GM19452 (cell line): ENCODE data around the gene BRF1.

Source experiments
- ATAC-seq: cut with Tn5 transposase; IDR thresholded peaks from one replicate; pipeline ENCODE4 v1.9.1; 2021; ENCODE audit not compliant: unreplicated experiment

BRF1 gene

DNA sequence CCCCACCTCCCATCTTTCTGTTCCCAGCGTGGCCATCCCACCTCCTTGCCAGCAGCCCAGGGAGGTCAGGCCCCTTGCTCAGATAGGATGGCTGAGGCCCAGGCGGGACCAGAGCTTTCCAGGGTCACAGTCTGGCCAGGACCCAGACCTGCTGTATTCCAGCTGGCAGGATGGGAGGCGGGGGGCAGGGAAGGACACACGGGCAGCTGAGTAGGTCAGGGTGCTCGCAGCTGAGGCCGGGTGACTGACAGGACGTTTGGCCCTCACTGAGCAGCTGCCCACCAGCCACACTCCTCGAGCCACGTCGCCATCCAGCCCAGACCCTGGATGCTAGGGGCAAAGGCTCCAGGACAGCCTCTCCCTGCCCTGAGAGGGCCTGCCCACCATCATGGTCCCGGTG is 123.7 kb downstream of the BRF1 start:
- ATAC-seq = no peak

DNA sequence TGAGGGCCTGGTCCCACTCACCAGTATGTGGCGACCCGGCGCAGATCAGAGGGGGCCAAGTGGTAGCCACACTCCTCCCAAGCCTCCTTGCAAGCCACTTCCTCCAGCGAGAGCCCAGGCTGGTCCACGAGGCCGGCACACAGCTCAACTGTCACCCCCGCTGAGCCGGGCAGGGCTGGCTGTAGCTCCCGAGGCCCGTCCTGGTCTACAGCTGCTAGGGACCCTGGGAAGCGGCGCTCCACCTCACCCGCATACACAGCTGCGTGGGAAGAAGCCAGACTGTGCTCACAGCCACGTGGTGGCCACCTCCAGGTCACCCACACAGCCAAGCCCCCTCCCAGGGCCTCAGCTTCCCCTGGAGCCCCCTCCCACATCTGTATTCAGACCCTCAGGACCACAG is 124.3 kb downstream of the BRF1 start:
- no peak for ATAC-seq

DNA sequence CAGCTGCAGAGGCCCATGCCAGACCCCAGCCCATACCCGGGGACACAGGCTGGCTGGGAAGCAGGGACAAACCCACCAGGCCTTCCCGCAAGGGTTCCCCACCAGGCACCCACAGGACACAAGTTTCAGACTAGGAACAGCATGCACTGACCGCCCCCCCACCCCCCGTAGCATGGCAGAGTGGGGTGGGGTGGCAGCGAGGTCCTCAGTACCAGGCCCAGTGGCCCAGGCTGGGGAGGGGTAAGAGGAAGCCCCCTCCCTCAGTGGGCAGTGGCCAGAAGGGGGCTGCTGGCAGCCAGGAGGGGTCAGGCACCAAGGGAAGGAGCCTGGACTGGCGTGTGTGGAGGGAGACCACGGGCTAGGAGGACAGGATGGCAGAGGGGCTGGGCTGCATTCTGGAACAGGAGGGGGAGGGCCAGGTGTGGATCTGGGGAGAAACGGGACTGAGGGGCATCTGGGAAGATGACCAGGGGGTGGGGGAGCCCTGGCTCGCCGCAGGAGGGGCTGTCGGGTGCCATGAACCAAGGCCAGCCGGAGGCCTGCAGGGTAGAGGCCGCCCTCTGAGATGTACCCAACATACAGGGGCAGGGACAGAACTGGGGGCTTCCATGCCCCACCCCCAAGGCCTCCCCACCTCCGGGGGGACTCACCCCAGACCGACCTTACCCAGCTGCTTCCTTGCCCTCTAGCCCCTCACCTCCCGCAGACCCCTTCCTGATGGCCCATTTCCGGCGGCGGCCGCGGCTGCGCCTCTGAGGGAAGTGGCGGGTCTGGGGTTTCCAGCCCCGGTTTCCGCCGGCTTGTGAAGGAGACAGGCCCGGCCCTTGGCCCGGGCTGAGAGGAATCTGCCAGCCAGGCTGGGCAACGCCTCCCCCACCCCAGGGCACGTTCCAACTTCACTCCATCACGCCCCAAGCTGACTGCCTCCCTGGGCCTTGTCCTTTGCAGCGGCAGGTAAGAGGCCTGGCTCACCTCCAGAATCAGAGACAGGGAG is 126.6 kb downstream of the BRF1 start:
- ATAC-seq = no peak

DNA sequence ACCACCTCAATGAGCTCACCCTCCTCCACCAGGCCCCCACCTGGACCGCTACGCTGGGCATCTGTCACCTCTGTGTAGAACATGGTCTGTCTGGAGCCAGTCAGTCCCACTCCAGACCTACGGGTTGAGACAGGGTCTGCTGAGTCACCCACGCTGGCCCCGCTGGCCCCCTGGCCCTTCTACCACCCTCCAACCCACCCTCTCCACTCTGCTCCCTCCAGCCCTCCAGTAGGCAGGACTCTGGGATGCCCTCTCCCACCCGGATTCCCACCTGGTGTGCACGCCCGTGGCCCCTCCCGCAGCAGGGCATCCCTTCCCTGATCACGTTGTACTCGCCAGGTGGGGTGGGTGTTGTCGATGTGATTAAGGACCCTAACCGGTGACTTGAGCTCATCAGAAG is 127.7 kb downstream of the BRF1 start:
- no peak for ATAC-seq

DNA sequence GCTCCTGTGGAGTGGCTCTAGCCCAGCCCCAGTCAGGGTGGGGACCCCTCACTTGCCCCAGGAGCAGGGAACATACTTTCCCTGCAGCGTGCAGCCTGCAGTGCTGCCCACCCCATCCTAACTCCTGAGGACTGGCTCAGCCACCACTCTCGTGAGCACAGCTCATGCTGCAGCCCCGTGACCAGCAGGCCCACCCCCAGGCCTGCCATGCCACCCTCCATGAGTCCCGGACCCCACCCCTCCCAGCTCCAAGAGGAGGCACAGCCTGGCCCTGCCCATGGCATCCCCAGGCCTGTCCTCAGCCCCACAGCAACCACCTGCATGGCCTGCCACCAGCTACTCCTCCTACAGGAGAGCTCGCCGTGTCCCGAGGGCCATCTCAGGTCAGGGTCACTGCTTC is 128.3 kb downstream of the BRF1 start:
- ATAC-seq = no peak

DNA sequence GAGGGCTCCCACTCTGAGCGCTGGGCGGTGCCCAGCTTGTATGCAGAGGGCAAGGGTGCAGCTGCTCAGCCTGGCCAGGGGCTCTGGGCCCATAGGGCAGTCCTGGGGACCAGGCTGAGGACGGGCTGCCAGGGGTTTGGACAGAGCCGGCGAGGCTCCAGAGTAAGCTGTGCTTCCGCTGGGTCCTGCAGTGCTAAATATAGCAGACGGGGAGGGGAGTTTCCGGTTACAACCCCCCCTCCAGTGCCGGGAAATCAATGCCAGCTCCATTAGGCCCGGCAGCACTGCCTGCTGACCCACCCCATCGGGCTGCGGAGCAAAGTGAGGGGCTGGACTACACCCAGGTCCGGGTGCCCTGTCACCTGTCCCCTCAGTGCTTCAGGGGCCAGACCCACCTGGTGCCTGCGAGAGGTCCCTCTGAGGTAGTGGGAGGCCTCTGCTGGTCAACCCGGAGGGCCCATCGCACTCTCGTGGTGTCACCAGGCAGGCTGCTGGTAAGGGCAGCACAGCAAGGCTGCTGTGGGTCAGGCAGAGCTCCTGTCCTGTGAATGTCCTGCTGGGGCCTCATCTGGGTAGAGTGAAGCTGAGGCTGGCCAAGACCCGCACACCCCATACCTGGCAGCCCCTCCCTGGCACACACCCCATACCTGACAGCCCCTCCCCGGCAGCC is 129.7 kb downstream of the BRF1 start:
- no peak for ATAC-seq

DNA sequence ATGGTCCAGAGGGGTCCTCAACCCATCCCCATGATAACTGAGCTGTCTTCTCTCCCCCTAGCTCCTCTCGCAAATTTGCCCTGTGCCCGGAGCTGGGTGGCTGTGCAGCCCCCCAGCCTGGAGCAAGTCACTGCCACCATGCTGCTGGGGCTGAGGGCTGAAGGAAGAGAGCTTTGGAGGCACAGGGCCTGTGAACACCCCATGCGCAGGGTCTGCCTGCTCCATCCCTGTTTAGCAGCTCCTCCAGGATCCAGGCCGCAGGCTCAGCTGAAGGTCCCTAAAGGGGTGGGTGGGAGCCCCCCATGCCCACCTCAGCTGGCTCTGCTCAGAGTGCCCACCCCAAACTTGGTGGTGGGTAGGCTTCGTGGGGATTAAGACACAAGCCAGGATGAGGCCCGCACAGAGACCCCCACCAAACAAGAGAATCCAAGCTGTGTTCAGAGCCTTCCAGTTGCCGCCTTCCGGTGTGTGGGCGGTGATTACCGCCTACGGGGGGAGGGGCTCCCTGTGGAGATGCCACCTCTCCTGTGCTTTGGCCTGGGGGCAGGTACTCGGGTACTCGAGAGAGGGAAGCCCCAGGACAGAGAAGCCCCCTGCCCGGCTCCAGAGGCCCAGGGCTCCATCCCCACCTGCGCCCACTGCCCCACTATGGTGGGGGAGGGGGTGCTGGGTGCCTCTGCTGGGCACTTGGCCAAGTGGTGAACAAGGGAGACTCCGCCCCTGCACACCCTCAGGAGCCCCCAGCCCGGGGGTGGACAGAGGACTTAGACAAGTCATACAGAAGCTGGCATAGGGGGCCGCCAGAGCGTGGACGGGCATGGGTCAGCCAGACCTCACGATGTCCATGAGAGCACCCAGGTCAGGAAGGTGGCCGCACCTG is 130.8 kb downstream of the BRF1 start:
- ATAC-seq = no peak

DNA sequence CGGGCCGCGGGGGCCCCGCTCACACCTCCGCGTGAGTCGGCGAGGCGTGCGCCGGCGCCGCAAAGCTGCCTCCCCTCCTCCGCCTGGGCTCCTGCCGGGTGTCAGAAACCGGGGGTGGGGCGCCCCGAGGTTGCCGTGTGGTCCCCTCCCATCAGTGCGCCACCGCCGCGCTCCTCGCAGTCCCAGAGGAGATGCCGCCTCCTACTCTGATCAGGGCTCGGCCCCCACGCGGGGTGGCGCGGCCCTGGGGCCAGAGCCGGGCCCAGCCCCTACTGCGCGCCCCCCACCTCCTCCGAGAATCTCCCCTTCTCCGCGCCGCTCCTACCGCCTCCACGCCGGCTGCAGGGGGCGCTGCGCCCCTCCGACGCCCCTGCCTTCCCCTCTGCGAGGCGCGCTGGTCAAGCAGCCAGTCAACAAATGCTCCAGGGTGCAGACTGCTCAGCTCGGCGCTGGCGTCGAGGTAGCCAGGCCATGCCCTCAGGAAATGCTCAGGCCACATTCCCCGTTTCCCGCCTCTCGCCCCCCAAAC is 131.8 kb downstream of the BRF1 start:
- ATAC-seq = no peak

DNA sequence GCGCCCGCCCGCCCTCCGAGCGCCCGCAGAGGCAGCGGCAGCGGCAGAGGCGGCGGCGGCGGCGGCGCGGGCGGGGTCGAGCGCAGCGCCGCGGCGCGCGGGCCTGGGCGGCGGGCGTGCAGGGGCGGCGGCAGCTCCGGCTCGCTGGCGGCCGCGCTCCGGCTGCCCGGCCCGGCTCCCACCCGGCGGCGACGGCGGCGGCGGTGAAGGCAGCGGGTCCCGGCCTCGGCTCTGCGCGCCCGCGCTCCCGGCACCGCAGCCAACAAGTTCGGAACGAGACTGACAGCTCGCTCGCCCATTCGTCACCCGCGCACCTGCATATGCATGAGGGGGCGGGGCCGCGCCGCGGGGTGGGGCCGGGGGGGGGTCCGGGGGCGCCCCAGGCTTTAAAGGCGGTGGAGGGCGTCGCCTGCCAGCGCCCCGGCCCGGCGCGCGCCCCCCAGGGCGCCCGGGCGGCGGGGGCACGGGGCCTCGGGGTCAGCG is 132.3 kb downstream of the BRF1 start, which contains the start of gene JAG2:
JAG2 (minus strand) TSS at position 281 of the 483 bp plus-strand sequence. CDS start 356 bp downstream, outside the sequence.
- ATAC-seq = no peak

DNA sequence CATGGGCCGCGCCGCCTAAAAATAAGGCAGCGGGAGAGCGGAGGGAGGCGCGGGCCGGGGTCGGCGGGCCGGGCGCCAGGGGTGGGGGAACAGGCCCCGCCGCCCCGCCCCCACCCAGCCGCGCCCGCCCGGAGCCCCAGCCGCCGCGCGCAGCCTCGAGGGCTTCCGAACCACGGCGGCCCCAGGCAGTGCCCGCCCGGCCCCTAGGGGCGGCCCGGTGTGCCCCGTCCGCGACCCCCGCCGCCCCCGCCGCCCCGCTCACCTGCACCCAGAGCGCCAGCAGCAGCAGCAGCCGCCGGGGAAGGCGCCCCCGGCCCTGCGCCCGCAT is 132.7 kb downstream of the BRF1 start:
- ATAC-seq = no peak

DNA sequence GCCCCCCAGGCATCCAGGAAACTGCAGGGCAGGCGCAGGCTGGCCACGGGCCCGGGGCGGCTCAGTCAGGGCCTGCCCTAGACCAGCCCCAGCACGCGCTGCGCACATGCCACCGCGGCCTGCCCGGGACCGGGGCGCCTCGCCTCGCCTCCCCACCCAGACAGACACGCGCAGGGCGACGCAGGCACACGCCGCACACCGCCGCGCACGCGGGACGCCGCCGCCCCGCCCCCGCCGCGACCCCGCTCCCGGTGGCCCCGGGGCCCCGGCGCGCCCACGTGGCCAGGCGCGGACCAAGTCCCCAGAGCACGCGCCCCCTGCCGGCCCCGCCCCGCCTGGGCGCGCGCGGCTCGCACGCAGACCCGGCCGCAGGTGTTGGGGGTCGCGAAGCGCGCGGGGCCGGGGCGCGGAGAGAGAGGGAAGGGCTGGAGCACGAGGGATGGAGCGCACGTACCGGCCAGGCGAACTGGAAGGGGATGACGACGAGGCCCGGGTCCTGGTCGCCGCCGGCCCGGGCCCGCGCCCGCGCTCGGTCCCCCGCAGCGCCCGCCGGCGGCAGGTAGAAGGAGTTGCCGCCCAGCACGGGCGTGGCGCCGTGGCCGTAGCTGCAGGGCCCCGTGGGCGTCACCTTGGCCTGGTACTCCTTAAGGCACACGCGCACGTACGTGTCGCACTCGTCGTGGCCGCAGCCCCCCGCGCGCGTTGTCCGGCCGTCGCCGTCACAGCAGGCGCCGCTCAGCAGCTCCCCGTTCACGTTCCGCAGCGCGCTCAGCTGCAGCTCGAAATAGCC is 133.3 kb downstream of the BRF1 start:
- ATAC-seq = no peak

DNA sequence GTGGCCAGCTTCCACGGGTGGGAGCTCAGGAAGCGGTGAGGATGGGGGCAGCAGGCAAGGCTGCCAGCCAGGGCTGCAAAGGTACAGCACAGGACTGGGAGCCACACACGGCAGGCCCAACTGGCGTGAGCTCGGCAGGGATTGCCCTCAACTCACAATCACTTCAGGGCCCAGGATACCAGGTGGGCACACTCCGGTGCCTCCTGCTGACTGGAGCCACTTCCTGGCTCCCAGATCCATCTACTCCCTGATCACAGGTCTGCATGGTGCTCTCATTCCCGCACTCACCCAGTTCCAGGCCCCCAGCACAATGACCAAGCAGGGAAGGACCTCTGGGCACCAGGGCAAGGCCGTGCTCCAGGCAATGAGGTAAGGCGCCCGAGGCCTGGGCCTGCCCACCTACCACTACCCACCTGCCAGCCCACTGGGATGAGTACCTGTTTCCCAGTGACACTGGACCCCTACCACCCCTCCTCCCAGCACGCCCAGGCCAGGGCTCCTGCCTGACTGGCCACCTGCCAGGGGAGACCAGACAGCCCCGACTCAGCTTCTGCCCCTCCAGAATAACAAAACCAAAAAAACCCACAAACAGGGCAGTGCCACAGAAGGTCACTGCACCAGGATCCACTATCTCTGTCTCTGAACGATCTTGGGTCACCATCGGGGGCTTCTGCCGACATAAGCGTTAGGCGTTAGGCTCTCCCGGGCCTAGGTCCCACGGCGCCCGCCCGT is 134.1 kb downstream of the BRF1 start:
- no peak for ATAC-seq

DNA sequence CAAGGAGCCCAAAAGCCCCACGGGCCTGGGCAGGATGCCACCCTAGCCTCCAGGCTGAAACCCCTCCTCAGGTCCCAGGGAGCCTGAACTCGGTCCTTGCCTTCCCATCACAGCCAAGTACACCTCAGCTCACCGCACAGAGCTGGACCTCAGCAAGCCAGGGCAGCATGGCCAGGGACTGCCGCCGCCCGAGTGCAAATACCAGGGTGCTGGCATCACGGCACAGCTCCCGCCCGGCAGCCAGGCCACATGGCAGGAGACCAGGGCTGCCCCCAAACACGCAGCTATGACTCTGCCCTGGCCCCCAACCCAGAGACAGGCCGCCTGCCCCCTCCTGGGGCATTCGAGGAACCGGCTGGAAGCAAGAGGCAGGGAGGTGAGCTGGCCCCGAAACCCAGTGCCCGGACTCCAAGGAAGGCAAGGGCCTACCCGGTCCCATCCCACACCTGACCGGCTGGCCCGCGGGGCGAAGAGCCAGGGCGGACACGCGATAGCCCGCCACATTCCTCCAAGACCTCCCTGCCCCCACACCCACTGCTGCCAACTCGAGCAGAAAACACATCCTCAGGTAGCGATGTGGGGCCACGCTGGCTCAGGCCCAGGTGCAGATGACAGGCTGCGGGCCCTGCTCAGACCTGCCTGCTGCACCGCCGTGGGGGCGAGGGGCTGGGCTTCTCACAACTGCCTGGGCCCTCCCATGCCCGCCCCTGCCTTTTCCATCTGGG is 134.9 kb downstream of the BRF1 start:
- ATAC-seq = no peak

DNA sequence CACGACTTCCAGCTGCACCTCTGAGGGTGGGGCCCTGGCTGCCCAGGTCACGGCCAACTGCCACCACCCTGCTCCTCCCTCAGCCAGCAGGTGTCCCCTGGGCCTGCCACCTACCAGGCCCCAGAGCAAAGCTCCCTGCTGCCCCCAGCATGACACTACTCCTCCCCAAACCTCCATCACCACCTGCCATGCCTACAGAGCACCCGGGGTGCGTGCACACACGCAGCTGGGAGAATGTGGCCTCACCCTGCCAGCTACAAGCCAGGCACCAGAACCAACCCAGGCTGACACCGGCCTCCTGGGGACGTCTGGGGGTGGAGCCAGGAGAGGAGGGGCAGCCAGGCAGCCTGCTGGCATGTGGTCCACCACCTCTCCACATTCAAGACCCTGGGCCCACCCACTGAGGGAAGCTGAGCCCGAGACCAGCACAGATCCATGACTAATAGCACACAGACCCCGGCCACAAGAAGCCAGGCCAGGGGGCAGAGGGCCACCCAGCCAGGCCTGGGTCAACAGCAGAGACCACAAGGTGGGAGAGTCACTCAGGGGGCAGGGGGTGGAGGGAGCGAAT is 135.6 kb downstream of the BRF1 start:
- ATAC-seq = no peak

DNA sequence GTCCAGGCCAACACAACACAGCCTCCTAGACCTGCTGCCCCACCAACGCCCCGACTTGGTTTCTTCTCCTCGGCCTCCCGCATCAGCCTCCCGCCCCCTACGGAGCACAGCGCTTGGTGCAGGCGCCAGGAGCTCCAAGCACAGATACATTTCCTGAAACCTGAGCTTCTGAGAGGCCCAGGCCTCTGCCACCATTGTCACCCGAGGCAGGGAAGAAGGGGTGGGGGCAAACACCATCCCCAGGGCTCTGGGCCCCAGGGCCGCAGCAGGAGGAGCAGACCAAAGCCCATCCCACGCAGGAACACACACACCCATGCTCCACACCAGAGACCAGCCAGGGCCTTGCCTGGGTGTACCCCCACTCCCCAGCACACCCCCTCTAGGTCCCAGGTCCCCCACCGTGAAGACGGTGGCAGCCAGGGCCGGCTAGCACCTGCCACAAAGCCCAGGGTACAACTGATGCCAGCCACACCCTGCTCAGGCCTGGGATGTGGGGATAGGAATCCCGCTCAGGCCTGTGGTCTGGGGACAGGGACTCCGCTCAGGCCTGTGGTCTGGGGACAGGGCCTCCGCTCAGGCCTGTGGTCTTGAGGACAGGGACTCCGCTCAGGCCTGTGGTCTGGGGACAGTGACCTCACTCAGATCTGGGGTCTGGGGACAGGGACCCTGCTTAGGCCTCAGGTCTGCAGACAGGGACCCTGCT is 137.6 kb downstream of the BRF1 start:
- no peak for ATAC-seq

DNA sequence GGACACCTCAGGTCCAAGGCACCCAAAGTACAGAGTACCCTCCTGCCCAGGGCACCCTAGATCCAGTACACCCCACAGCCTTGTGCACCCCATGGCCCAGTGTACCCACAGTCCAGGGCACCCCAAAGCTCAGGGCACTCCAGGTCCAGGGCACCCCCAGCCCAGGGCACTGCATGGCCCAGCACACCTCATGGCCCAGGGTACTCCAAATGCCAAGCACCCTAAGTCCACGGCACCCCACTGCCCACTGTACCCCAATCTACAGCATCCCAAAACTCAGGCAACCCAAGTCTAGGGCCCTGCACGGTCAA is 138.2 kb downstream of the BRF1 start:
- ATAC-seq = no peak

DNA sequence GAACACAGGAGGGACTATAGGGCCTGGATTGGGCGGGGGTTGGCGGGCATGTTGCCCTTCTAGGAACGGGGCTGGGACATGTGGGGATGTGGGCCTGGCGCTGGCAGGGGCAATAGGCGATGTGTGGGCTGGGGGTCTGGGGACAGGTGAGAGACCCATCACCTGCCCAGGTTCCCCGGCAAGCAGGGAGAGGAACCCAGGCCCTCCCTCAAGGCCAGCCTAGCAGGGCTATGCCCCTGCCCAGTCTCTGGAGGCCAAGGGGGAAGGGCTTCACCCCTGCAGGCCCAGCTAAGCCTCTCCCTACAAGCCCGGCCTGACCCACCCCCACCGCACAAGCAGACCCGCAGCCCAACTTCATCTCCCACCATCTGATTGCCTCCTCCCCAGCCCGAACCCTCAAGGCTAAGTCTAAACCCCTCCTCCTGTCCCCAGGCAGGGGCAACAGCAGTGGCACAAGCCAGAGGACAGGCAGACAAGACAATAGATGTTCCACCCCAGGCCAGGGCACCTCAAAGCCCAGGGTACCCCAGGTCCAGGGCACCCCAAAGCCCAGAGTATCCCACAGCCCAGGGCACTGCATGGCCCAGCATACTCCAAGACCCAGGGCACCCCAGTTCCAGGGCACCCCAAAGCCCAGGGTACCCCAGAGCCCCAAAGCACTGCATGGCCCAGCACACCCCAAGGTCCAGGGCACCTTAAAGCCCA is 138.7 kb downstream of the BRF1 start:
- no peak for ATAC-seq
